ENCODE results near the gene SPACA4.

- TF ChIP-seq FOXK2 (IDR thresholded peaks at IDR 0.05) (no peak), BHLHE40 (IDR thresholded peaks at IDR 0.05; ENCODE audit: borderline replicate concordance) (no peak), FOXM1 (IDR thresholded peaks at IDR 0.05; ENCODE audit: borderline replicate concordance) (no peak), FOXA1 (IDR thresholded peaks at IDR 0.05) (no peak)
Observed at GRCh38 chr19:48603449-48603848, 3.1 kb upstream of the SPACA4 start.

Measured in HEK293T (cell line).